ENCODE measurements around the gene PPFIA2.

The PPFIA2 gene

GRCh38 chr12:81209012-81209411 is 550.1 kb downstream of the PPFIA2 start:
- Histone ChIP-seq H3K4me3 (ENCODE audit: insufficient read depth, low read depth, low read length, poor library complexity, severe bottlenecking) (no peak overlapping the region), H3K4me1 (ENCODE audit: control insufficient read depth, insufficient read depth, low read length, poor library complexity, severe bottlenecking) (no peaks in the 10 kb centered on the region), H3K27ac (ENCODE audit: insufficient read depth, low read length, poor library complexity, severe bottlenecking) (no peak overlapping the region), H3K36me3 (ENCODE audit: control insufficient read depth, insufficient read depth, low read length) (no peaks in the 10 kb centered on the region), H3K27me3 (replicated peaks; ENCODE audit: control insufficient read depth, insufficient read depth, low read length, poor library complexity, severe bottlenecking) (no peaks in the 10 kb centered on the region), H3K9me3 (ENCODE audit: control insufficient read depth, low read length) (no peaks in the 10 kb centered on the region)
- DNase-seq, result no peak

- Histone ChIP-seq H3K4me1 (ENCODE audit: control insufficient read depth, insufficient read depth, low read length, poor library complexity, severe bottlenecking) (no peaks in the 10 kb centered on the region), H3K27ac (ENCODE audit: insufficient read depth, low read length, poor library complexity, severe bottlenecking) (no peak overlapping the region), H3K36me3 (ENCODE audit: control insufficient read depth, insufficient read depth, low read length) (no peaks in the 10 kb centered on the region), H3K4me3 (ENCODE audit: insufficient read depth, low read depth, low read length, poor library complexity, severe bottlenecking) (no peak overlapping the region), H3K27me3 (replicated peaks; ENCODE audit: control insufficient read depth, insufficient read depth, low read length, poor library complexity, severe bottlenecking) (no peaks in the 10 kb centered on the region), H3K9me3 (ENCODE audit: control insufficient read depth, low read length) (no peaks in the 10 kb centered on the region)
- DNase-seq, result no peak
These were observed 550.8 kb downstream of the PPFIA2 start for GRCh38 chr12:81208187-81208911.

All from effector memory CD4-positive, alpha-beta T cell (primary cell).